NB4 (cell line): Measurements from ENCODE around the gene PYROXD2.

Experiments used
- DNase-seq: peaks from one replicate; pipeline ENCODE4 v3.0.0; 2010; ENCODE audit warnings: low read depth
- H3K4me3 ChIP-seq: one replicate; pipeline ENCODE4 v1.5.1; 2011; ENCODE audit warnings: mild to moderate bottlenecking, low read depth, low read length, moderate library complexity
- CTCF ChIP-seq: IDR thresholded peaks from one replicate; pipeline ENCODE4 v1.5.1; 2012; ENCODE audit warnings: low read depth, low read length
- MAX ChIP-seq: IDR thresholded peaks from 2 replicates; pipeline ENCODE4 v1.6.1; 2011; ENCODE audit warnings: low read depth, low read length
- MYC ChIP-seq: IDR thresholded peaks from 2 replicates; pipeline ENCODE4 v1.6.1; 2011; ENCODE audit warnings: low read depth, low read length
- POLR2A ChIP-seq: IDR thresholded peaks from 2 replicates; pipeline ENCODE4 v1.6.1; 2011; ENCODE audit warnings: mild to moderate bottlenecking; ENCODE audit not compliant: insufficient read length; ENCODE audit errors: extremely low read depth

The PYROXD2 gene

GRCh38 chr10:98378722-98379121 is 36.3 kb downstream of the PYROXD2 start:
- TF ChIP-seq POLR2A (no peak), CTCF (no peak), MYC (no peak), MAX (no peak)

GRCh38 chr10:98377536-98377935 is 37.4 kb downstream of the PYROXD2 start:
- TF ChIP-seq MAX (no peak), POLR2A (no peak), CTCF (no peak), MYC (no peak)
- no peak for DNase-seq
- H3K4me3 ChIP-seq = no peak overlapping the region

More at GRCh38 chr10:98378722-98379121, 36.3 kb downstream of the PYROXD2 start:
- no peak for DNase-seq
- H3K4me3 ChIP-seq = no peak overlapping the region

GRCh38 chr10:98377001-98377400 is 38.0 kb downstream of the PYROXD2 start:
- TF ChIP-seq MAX (no peak), MYC (no peak), CTCF (no peak), POLR2A (no peak)
- H3K4me3 ChIP-seq = no peak overlapping the region
- no peak for DNase-seq

GRCh38 chr10:98376485-98376884 is 38.5 kb downstream of the PYROXD2 start:
- TF ChIP-seq POLR2A = no peak
- H3K4me3 ChIP-seq = no peak overlapping the region
- no peak for DNase-seq

- TF ChIP-seq CTCF = no peak
- TF ChIP-seq MAX = no peak
- no peak for TF ChIP-seq POLR2A
- TF ChIP-seq MYC = no peak
- no peak overlapping the region for H3K4me3 ChIP-seq
- DNase-seq = no peak
Measured at GRCh38 chr10:98374217-98374985, 40.6 kb downstream of the PYROXD2 start.

GRCh38 chr10:98373260-98374040 is 41.5 kb downstream of the PYROXD2 start:
- TF ChIP-seq CTCF (no peak), MAX (no peak), POLR2A (no peak), MYC (no peak)
- no peak overlapping the region for H3K4me3 ChIP-seq
- DNase-seq = no peak
